WTC11 (cell line): ENCODE results near the gene KCTD3. TPM values are rescaled to one million over a fixed set of nuclear protein-coding genes. Genes with fewer than 3 reads are reported as not detected.

Source experiments
- ATAC-seq: fragments of 200-7000 bp; cut with Tn5 transposase; 2 replicates; pipeline ENCODE4 v1.10.0; 2021; ENCODE audit warnings: mild to moderate bottlenecking, moderate library complexity
- CTCF ChIA-PET: fragments of 300-600 bp; sonication (Branson Sonifier 250); formaldehyde crosslinking; loops from one replicate; lab custom pipeline; 2021; ENCODE audit warnings: antibody characterized with exemption; lab: Charles Lee
- POLR2A ChIA-PET: fragments of 350-600 bp; sonication (Branson Sonifier 250); formaldehyde crosslinking; loops from one replicate; lab custom pipeline; 2021; ENCODE audit warnings: antibody characterized with exemption; lab: Charles Lee
- DNase-seq: peaks from one replicate; pipeline ENCODE4 v3.0.0; 2021; ENCODE audit warnings: low spot score
- H3K27ac Mint-ChIP-seq: 2 replicates; pipeline ENCODE4 v1.8.0; 2021; ENCODE audit warnings: mixed read lengths
- H3K27me3 Mint-ChIP-seq: 2 replicates; pipeline ENCODE4 v1.8.0; 2021; ENCODE audit warnings: low read depth, mild to moderate bottlenecking, moderate library complexity, mixed read lengths
- H3K36me3 Mint-ChIP-seq: 2 replicates; pipeline ENCODE4 v1.8.0; 2021; ENCODE audit warnings: mixed read lengths
- H3K4me1 Mint-ChIP-seq: 2 replicates; pipeline ENCODE4 v1.8.0; 2022; ENCODE audit warnings: mixed read lengths
- H3K4me3 Mint-ChIP-seq: 2 replicates; pipeline ENCODE4 v1.8.0; 2021; ENCODE audit warnings: mild to moderate bottlenecking, moderate library complexity, mixed read lengths
- H3K9me3 Mint-ChIP-seq: 2 replicates; pipeline ENCODE4 v1.8.0; 2021; ENCODE audit warnings: mixed read lengths
- ELF4 ChIP-seq: sonication (generic); formaldehyde crosslinking; IDR thresholded peaks from 2 replicates; pipeline ENCODE4 v1.8.1; 2022; ENCODE audit warnings: low read depth, mild to moderate bottlenecking, moderate library complexity, missing genetic modification reagents
- HMGA2 ChIP-seq: fragments of 250-450 bp; sonication (Bioruptor Pico); IDR thresholded peaks from 2 replicates; pipeline ENCODE4 v1.4.0; 2021; ENCODE audit warnings: mild to moderate bottlenecking, moderate library complexity
- MXD4 ChIP-seq: fragments of 250-450 bp; sonication (Bioruptor Pico); IDR thresholded peaks from 2 replicates; pipeline ENCODE4 v1.8.0; 2021; ENCODE audit warnings: mild to moderate bottlenecking, moderate library complexity, borderline replicate concordance
- MYBL2 ChIP-seq: sonication (generic); formaldehyde crosslinking; IDR thresholded peaks from 2 replicates; pipeline ENCODE4 v1.8.1; 2023; ENCODE audit warnings: mild to moderate bottlenecking, moderate library complexity, missing genetic modification reagents
- NFYB ChIP-seq: sonication (generic); formaldehyde crosslinking; conservative IDR thresholded peaks from 2 replicates; pipeline ENCODE4 v1.8.0; 2022; ENCODE audit warnings: low read depth, missing genetic modification reagents
- NR1H2 ChIP-seq: sonication (generic); formaldehyde crosslinking; IDR thresholded peaks from 2 replicates; pipeline ENCODE4 v1.9.0; 2021; ENCODE audit warnings: mild to moderate bottlenecking, moderate library complexity, missing genetic modification reagents
- SP1 ChIP-seq: sonication (generic); formaldehyde crosslinking; conservative IDR thresholded peaks from 2 replicates; pipeline ENCODE4 v1.8.1; 2022; ENCODE audit warnings: missing genetic modification reagents
- TEAD4 ChIP-seq: sonication (generic); formaldehyde crosslinking; IDR thresholded peaks from 2 replicates; pipeline ENCODE4 v1.8.0; 2022; ENCODE audit warnings: mild to moderate bottlenecking, missing genetic modification reagents
- ZNF232 ChIP-seq: sonication (generic); formaldehyde crosslinking; IDR thresholded peaks from 2 replicates; pipeline ENCODE4 v1.8.0; 2022; ENCODE audit warnings: mild to moderate bottlenecking, missing genetic modification reagents
- ZNF317 ChIP-seq: sonication (generic); formaldehyde crosslinking; IDR thresholded peaks from 2 replicates; pipeline ENCODE4 v1.8.1; 2023; ENCODE audit warnings: low read depth, mild to moderate bottlenecking, moderate library complexity, missing genetic modification reagents, borderline replicate concordance
- ZNF396 ChIP-seq: fragments of 250-450 bp; sonication (Bioruptor Pico); IDR thresholded peaks from 2 replicates; pipeline ENCODE4 v1.8.0; 2021; ENCODE audit warnings: mild to moderate bottlenecking, moderate library complexity, borderline replicate concordance
- total RNA-seq: library from RNA; stranded (reverse); gene quantifications from 3 replicates; pipeline ENCODE4 v1.2.3, GENCODE V29; 2021
- TF ChIP-seq, protein P1 (sequence below): sonication (generic); formaldehyde crosslinking; IDR thresholded peaks from 2 replicates; pipeline ENCODE4 v1.8.1; 2022; ENCODE audit warnings: mild to moderate bottlenecking, missing genetic modification reagents, moderate library complexity, borderline replicate concordance
- TF ChIP-seq, protein P2 (sequence below): sonication (generic); formaldehyde crosslinking; IDR thresholded peaks from 2 replicates; pipeline ENCODE4 v1.8.1; 2023; ENCODE audit warnings: mild to moderate bottlenecking, missing genetic modification reagents, borderline replicate concordance
- TF ChIP-seq, protein P3 (sequence below): fragments of 250-450 bp; sonication (Bioruptor Pico); IDR thresholded peaks from 2 replicates; pipeline ENCODE4 v1.9.0; 2021; ENCODE audit warnings: moderate library complexity, mild to moderate bottlenecking, inconsistent platforms, borderline replicate concordance
- TF ChIP-seq, protein P4 (sequence below): sonication (generic); formaldehyde crosslinking; conservative IDR thresholded peaks from 2 replicates; pipeline ENCODE4 v1.8.1; 2023; ENCODE audit warnings: mild to moderate bottlenecking, low read depth, missing genetic modification reagents, moderate library complexity

KCTD3 gene
- total RNA-seq, 1 experiment from 2014 or later = 55.6 TPM

DNA sequence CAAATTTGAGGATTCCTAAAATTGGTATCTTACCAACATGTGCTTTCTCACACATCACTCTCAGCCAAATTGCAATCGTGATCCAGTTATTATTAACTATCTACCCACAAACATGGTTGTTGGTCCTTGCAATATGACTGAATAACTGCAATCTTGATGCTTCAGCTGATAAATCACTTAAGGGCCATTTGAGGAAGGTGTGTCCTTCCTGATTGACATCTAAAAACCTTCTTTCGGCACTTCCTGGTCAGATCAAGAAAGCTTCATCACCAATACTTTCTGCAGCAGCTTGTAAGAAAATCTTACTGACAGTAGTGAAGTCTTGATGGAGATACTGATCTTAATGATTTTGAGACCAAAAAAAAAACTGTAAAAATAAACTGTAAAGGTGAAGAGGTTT, 48.5 kb upstream of the KCTD3 start:
- H3K9me3 Mint-ChIP-seq = peaks cover 11% of the 10 kb centered on the region
- ATAC-seq (no peak), DNase-seq (no peak)
- TF ChIP-seq ZNF396 = no peak
- TF ChIP-seq NR1H2 = no peak
- TF ChIP-seq, protein P1, sequence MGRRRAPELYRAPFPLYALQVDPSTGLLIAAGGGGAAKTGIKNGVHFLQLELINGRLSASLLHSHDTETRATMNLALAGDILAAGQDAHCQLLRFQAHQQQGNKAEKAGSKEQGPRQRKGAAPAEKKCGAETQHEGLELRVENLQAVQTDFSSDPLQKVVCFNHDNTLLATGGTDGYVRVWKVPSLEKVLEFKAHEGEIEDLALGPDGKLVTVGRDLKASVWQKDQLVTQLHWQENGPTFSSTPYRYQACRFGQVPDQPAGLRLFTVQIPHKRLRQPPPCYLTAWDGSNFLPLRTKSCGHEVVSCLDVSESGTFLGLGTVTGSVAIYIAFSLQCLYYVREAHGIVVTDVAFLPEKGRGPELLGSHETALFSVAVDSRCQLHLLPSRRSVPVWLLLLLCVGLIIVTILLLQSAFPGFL = no peak
- TF ChIP-seq, protein P2, sequence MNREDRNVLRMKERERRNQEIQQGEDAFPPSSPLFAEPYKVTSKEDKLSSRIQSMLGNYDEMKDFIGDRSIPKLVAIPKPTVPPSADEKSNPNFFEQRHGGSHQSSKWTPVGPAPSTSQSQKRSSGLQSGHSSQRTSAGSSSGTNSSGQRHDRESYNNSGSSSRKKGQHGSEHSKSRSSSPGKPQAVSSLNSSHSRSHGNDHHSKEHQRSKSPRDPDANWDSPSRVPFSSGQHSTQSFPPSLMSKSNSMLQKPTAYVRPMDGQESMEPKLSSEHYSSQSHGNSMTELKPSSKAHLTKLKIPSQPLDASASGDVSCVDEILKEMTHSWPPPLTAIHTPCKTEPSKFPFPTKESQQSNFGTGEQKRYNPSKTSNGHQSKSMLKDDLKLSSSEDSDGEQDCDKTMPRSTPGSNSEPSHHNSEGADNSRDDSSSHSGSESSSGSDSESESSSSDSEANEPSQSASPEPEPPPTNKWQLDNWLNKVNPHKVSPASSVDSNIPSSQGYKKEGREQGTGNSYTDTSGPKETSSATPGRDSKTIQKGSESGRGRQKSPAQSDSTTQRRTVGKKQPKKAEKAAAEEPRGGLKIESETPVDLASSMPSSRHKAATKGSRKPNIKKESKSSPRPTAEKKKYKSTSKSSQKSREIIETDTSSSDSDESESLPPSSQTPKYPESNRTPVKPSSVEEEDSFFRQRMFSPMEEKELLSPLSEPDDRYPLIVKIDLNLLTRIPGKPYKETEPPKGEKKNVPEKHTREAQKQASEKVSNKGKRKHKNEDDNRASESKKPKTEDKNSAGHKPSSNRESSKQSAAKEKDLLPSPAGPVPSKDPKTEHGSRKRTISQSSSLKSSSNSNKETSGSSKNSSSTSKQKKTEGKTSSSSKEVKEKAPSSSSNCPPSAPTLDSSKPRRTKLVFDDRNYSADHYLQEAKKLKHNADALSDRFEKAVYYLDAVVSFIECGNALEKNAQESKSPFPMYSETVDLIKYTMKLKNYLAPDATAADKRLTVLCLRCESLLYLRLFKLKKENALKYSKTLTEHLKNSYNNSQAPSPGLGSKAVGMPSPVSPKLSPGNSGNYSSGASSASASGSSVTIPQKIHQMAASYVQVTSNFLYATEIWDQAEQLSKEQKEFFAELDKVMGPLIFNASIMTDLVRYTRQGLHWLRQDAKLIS (CRISPR knock-in tag) = no peak
- no peak for TF ChIP-seq TEAD4 (CRISPR knock-in tag)
- TF ChIP-seq NFYB (CRISPR knock-in tag) = no peak
- TF ChIP-seq MYBL2 (CRISPR knock-in tag) = no peak
- TF ChIP-seq ELF4 (CRISPR knock-in tag) = no peak
- H3K4me3 Mint-ChIP-seq = no peak overlapping the region
- no peak overlapping the region for H3K27ac Mint-ChIP-seq
- H3K4me1 Mint-ChIP-seq = peaks cover 2% of the 10 kb centered on the region; the same call in 1 of the 2 replicates
- POLR2A ChIA-PET = no interaction called here
- CTCF ChIA-PET = interaction anchor here (1.0 kb wide), 1 partner anchor 710 kb away, joined by 5 read pairs; no protein-coding TSS in a partner anchor
- no peaks in the 10 kb centered on the region for H3K27me3 Mint-ChIP-seq
- no peaks in the 10 kb centered on the region for H3K36me3 Mint-ChIP-seq

DNA sequence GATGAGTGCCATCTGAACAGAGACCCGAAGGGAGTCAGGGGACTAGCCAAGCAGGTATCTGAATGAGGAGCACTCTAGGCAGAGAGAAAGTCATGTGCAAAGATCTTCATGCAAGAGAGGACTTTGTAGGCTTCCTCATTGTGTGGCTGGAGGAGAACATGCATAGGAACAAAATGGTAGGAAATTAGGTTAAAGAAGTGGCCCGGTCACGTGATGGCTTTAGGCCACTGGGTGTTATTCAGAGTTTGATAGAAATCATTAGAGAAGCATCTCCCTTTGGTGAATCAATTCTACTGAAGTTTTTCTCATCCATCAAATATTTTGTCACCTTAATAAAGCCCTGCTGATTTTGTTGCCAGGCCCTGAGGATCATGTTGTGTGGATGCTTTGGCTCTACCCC, 45.8 kb upstream of the KCTD3 start:
- Mint-ChIP-seq H3K36me3 (no peaks in the 10 kb centered on the region), H3K4me1 (peaks cover 2% of the 10 kb centered on the region; the same call in 1 of the 2 replicates), H3K9me3 (no peaks in the 10 kb centered on the region), H3K4me3 (no peak overlapping the region), H3K27me3 (no peaks in the 10 kb centered on the region), H3K27ac (no peak overlapping the region)
- POLR2A ChIA-PET = no interaction called here
- CTCF ChIA-PET = no interaction called here
- no peak for DNase-seq
- no peak for ATAC-seq
- no peak for TF ChIP-seq TEAD4 (CRISPR knock-in tag)
- no peak for TF ChIP-seq SP1
- TF ChIP-seq ZNF317 = no peak

DNA sequence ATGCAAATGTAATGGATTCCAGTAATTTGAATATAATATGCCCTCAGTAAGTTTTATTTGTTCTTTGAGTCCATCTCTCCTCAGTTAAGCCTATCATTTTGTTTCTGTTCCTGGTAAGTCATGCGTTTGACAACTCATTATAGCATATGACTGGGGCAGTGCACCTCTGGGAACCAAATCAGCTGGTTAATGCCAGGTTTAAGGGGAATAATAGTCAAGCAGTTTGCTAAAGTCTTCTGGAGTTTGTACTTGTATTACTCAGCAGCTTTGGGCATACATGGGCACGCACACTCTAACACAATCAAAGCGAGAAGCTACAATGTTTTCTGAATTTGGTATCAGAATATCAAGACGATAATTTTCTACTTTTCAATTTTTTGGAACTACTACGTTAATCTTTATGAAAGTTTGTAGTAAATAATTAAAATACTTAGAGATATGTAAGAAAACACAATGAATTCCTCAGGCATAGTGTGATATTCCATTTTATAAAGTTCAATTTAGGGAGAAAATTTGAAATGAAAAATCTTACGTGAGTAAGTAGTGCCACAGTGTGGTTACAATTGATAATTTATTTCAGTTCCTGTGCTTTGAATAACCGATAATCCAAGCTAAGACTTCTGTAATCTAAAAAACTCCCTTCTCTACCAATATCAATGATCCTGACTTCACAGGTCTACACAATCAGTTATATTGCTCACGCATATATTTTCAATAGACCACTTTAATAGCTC, 43.8 kb upstream of the KCTD3 start:
- H3K36me3 Mint-ChIP-seq = no peaks in the 10 kb centered on the region
- no peaks in the 10 kb centered on the region for H3K4me1 Mint-ChIP-seq
- H3K27me3 Mint-ChIP-seq = no peaks in the 10 kb centered on the region
- no peaks in the 10 kb centered on the region for H3K9me3 Mint-ChIP-seq
- ATAC-seq (no peak), DNase-seq (no peak)
- no peak overlapping the region for H3K4me3 Mint-ChIP-seq
- ChIA-PET POLR2A (no interaction called here), CTCF (interaction anchor here (0.6 to 1.6 kb wide), 7 partner anchors 341 to 1204 kb away, joined by 3 to 4 read pairs (median 3); no protein-coding TSS in a partner anchor)
- no peak overlapping the region for H3K27ac Mint-ChIP-seq
- TF ChIP-seq, protein P3, sequence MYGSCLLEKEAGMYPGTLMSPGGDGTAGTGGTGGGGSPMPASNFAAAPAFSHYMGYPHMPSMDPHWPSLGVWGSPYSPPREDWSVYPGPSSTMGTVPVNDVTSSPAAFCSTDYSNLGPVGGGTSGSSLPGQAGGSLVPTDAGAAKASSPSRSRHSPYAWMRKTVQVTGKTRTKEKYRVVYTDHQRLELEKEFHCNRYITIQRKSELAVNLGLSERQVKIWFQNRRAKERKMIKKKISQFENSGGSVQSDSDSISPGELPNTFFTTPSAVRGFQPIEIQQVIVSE = no peak
- TF ChIP-seq, protein P4, sequence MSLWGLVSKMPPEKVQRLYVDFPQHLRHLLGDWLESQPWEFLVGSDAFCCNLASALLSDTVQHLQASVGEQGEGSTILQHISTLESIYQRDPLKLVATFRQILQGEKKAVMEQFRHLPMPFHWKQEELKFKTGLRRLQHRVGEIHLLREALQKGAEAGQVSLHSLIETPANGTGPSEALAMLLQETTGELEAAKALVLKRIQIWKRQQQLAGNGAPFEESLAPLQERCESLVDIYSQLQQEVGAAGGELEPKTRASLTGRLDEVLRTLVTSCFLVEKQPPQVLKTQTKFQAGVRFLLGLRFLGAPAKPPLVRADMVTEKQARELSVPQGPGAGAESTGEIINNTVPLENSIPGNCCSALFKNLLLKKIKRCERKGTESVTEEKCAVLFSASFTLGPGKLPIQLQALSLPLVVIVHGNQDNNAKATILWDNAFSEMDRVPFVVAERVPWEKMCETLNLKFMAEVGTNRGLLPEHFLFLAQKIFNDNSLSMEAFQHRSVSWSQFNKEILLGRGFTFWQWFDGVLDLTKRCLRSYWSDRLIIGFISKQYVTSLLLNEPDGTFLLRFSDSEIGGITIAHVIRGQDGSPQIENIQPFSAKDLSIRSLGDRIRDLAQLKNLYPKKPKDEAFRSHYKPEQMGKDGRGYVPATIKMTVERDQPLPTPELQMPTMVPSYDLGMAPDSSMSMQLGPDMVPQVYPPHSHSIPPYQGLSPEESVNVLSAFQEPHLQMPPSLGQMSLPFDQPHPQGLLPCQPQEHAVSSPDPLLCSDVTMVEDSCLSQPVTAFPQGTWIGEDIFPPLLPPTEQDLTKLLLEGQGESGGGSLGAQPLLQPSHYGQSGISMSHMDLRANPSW (CRISPR knock-in tag) = no peak
- TF ChIP-seq, protein P2 (CRISPR knock-in tag) = no peak
- TF ChIP-seq MXD4 (CRISPR knock-in tag) = no peak
- no peak for TF ChIP-seq HMGA2
- TF ChIP-seq ZNF232 (CRISPR knock-in tag) = no peak
